NCI-H345 treated with DMSO at 0.1 percent for 48 hours (cell line): ENCODE data around the gene KMO.

Experiments used
- DNase-seq: peaks from one replicate; lab custom pipeline; 2025; ENCODE audit not compliant: unreplicated experiment; lab: John Stamatoyannopoulos, UW

The KMO gene

DNA sequence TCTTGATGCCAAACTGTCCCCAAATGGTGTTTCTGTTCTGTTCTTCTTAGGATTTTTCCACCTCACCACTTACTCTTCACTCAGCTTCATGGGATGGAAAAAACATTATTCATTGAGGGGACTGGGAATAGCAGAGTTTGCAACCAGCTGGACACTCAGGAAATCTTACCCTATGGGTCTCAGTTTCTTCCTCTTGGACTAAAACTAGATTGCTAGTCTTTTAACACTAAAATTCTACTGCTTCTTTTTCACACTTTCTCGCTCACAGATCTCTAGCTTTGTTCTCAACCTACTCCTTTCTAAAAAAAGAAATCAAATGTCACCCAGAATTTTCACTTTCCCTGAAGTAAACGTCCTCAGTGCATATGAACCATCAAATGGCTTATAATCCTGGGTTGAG is 4.8 kb downstream of the KMO start:
- DNase-seq: no peak

DNA sequence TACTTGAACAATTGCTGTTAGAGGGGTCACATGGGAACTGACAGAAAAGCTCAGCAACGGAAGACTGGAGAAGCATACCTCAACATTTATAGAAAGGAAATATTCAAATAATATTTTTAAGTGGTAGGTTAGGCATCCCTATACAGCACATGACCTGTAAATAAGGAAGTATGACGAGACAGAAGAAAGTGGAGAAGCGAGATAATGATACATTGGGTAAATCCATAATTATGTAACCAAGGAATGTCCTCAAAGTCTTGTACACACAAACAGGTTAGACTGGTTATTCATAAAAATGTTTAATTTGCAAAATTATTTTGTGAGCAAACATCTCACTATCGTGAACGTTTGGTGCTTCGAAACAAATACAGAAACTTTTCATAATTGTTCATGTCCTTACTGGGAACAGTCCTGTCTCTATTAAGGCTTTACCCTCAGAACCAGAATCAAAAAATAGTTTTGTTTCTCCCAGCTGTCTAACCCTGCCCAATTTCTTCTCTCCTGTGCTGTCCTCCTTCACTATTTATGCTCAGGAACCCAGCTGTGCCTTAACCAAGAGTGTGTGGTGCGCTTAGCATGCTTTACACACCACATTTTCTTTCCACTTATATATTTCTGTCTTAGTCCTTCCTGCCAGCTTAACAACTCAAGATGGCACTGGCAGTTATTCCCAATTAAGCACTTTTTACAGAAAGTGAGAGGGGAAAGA is 10.2 kb downstream of the KMO start:
- no peak for DNase-seq

GRCh38 chr1:241548008-241548407 is 15.8 kb downstream of the KMO start:
- DNase-seq: no peak

DNA sequence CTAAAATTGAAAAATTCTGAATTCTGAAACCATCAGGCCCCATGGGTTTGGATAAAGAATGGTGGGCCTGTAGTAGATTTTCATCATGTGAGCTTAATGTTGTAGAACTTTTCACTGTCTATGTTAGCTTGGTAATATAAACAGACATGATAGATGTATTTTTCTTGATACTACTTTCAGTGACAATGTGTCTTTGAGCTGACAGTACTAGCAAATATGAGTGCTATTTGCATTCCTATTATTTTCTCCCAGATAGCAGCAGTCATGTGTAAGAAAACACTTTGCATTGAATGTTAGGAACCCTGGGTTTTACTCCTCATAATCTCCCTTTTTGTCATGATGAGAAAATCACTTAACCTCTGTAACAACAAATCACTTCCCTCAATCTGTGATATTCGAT is 18.1 kb downstream of the KMO start:
- no peak for DNase-seq

GRCh38 chr1:241551759-241552638 is 19.8 kb downstream of the KMO start:
- no peak for DNase-seq

- no peak for DNase-seq
These were observed 21.9 kb downstream of the KMO start for GRCh38 chr1:241553886-241554592.

DNA sequence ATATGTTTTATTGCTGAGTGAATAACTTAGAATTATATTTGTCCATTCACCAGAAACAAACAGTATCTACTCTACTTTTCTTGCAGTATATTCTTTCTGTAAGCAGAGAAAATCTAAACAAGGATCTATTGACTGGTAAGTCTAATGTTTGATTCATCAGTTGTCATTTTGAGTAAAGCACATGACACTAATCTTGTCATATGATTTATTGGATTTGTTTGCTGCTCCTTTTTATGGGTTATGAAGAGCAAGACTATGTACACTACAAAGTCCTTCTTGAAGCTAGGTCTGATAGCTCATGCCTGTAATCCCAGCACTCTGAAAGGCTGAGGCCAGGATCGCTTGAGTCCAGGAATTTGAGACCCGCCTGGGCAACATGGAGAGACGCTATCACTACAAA is 23.3 kb downstream of the KMO start:
- DNase-seq: no peak

GRCh38 chr1:241557031-241557430 is 24.9 kb downstream of the KMO start:
- no peak for DNase-seq

DNA sequence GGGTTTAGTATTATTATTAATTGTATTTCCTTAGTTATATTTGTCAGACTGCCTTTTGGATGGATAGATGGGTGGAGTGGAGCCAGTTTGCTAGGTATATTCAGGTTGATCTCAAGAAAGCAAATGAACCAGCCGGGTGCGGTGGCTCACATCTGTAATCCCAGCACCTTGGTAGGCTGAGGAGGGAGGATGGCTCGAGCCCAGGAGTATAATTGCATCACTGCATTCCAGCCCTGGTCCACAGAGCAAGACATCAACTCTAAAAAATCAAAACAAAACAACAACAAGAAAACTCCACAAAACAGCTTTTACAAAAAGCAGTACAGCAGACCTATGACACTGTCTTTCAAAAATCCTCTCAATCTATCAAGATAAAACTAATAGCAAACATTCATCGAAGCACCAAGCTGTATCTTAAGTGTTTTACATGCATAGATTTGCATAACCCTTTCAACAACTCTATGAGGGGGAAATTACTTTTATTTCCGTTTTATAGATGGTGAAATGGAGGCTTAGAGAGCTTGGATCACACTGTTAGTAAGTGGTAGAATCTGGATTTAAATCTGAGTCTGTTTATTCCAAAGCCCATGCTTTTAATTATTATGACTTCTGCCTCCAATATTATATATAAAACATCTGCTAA is 25.5 kb downstream of the KMO start:
- DNase-seq: no peak

GRCh38 chr1:241560146-241560848 is 28.1 kb downstream of the KMO start:
- no peak for DNase-seq

DNA sequence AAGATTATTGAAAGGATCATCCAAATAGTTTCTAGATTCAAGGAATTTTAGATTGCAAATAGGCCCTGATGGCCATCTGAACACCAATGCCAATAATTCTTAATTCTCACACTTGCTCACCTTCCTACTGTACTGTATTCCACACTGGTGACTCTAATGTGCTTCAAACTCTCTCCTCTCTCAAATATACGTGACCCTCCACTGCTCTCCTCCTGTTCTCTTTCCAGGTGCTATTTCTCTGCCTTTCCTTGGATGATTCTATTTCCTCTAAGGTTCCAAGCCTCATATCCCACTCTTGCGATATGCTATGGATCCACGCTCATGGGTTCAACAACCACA is 28.6 kb downstream of the KMO start:
- DNase-seq: no peak

GRCh38 chr1:241569848-241570247 is 37.7 kb downstream of the KMO start:
- DNase-seq: no peak

DNA sequence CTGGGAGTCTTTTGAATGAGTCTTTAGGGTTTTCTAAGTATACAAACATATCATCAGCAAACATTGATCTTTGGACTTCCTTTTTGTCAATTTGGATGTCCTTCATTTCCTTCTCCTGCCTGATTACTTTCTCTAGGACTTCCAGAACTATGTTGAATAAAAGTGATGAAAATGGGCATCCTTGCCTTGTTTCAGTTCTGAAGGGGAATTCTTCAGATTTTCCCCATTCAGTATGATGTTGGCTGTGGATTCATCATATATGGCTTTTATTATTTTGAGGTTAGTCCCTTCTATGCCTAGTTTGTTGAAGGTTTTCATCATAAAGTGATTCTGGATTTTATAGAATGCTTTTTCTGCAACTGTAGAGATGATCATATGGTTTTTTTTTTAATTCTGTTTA is 42.0 kb downstream of the KMO start:
- no peak for DNase-seq

GRCh38 chr1:241579434-241579833 is 47.3 kb downstream of the KMO start:
- DNase-seq: no peak

- DNase-seq: no peak
These were observed 50.7 kb downstream of the KMO start for GRCh38 chr1:241582921-241583321.

DNA sequence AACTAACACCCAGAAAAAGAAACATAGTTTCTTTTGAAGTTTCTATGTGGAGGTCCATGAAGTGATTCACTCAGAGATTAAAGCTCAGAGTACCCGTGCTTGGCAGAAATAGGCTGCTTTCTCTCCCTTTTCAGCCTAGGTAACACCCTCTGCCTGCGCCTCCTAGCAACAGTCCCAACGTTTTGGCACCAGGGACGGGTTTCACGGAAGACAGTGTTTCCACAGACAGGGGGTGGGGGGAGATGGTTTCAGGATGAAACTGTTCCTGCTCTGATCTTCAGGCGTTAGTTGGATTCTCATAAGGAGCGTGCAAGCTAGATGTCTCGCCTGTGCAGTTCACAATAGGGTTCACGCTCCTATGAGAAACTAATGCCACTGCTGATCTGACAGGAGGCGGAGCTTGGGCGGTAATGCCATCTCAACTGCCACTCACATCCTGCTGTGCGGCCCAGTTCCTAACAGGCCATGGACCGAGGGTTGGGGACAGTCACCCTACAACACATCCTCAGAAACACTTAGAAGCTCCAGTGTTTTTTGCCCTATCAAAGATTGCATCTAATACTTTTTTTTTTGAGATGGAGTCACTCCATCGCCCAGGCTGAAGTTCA is 54.8 kb downstream of the KMO start:
- no peak for DNase-seq

GRCh38 chr1:241589521-241589920 is 57.3 kb downstream of the KMO start:
- no peak for DNase-seq

DNA sequence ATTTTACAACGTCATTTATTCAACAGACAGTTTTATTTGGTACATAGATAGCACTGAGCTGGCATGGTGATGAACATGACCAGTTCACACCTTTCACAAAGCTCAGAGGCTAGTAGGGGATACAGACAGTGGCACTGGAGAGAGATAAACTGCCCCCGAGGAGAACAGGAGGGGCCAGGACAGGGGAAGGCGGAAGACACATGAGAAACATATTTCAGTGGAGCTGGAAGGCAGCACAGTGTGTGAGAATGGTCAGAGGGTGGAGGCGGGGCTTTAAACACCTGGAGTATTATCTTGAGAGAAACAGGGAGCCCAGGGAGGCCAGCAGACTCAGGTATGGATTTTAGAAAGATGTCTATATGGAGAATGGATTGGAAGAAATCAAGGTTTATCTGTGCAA is 58.5 kb downstream of the KMO start:
- DNase-seq: no peak

DNA sequence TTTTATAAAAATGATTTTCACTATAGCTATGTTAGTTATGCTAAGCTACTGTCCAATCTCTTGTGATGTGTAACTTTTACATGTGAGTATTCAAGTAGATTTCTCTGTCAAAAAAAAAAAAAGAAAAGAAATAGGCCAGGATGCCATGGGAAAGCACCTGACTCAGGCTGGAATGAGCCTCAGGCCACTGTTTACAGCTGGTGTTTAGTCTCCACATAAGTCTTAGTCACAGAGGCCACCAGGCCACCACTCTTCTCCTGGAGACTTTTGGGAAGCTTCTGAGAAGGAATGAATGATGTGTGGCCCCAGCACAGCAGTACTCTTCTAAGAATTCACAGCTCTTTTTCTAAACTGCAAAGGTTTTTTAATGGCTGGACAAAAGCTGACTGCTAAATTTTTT is 59.1 kb downstream of the KMO start:
- DNase-seq: no peak

DNA sequence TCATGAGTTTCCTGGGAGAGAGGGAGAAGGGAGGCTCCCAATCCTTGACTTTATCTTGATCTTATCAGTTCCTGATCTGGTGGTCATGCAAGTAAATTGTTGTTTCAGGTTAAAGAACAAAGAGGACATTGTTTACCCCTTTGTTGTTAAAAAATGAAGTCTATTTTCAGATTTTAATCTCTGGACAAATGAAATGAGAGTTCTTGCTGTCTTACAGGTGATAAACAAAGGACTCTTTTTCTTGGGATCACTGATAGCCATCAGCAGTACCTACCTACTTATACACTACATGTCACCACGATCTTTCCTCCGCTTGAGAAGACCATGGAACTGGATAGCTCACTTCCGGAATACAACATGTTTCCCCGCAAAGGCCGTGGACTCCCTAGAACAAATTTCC is 59.6 kb downstream of the KMO start:
- DNase-seq: no peak
